HEK293 (cell line): ENCODE measurements around the gene LY86.

Experiments
- CTCF ChIA-PET: fragments of 350-600 bp; formaldehyde crosslinking; extraction: SDS; loops from one replicate; lab custom pipeline; 2021; ENCODE audit warnings: antibody characterized with exemption; lab: Yijun Ruan, JAX
- POLR2A ChIA-PET: fragments of 300-600 bp; formaldehyde crosslinking; extraction: SDS; loops from one replicate; lab custom pipeline; 2020; ENCODE audit warnings: antibody characterized with exemption, inconsistent platforms; lab: Yijun Ruan, JAX
- H3K27ac ChIP-seq: fragments of 200-500 bp; sonication (Bioruptor generic); 2 replicates; pipeline ENCODE4 v1.5.1; 2014; ENCODE audit warnings: low read depth, low read length, control low read depth, inconsistent platforms; ENCODE audit errors: extremely low read depth
- H3K36me3 ChIP-seq, 2 experiments: fragments of 200-500 bp in 1 of 2; sonication (Bioruptor generic) in 1 of 2; 1 replicate in 1 of 2; 2 replicates in 1 of 2; pipeline ENCODE4 v1.5.1; 2014 to 2017; ENCODE audit warnings: inconsistent platforms in 2 of 2, low read length in 2 of 2; ENCODE audit not compliant: control insufficient read depth in 2 of 2, insufficient read depth in 1 of 2
- H3K4me1 ChIP-seq: fragments of 200-500 bp; sonication (Bioruptor generic); 2 replicates; pipeline ENCODE4 v1.5.1; 2014; ENCODE audit warnings: mild to moderate bottlenecking, low read length, inconsistent platforms; ENCODE audit not compliant: control insufficient read depth, insufficient read depth
- H3K4me3 ChIP-seq: 2 replicates; pipeline ENCODE4 v1.5.1; 2011; ENCODE audit warnings: low read depth, mild to moderate bottlenecking, control low read depth, low read length, moderate library complexity
- H3K9me3 ChIP-seq: fragments of 200-500 bp; sonication (Bioruptor generic); 2 replicates; pipeline ENCODE4 v1.5.1; 2014; ENCODE audit warnings: low read depth, low read length, inconsistent platforms; ENCODE audit not compliant: control insufficient read depth, insufficient read depth
- ZBTB11 ChIP-seq: fragments of 450-650 bp; formaldehyde crosslinking; conservative IDR thresholded peaks from 2 replicates; pipeline ENCODE4 v1.5.1; 2016; ENCODE audit warnings: low read depth, missing biosample characterization, missing genetic modification characterization
- ZBTB21 ChIP-seq: fragments of 450-650 bp; formaldehyde crosslinking; IDR thresholded peaks from 2 replicates; pipeline ENCODE4 v1.5.1; 2017; ENCODE audit warnings: missing biosample characterization, missing genetic modification characterization
- ZBTB49 ChIP-seq: fragments of 450-650 bp; formaldehyde crosslinking; IDR thresholded peaks from 2 replicates; pipeline ENCODE4 v1.5.1; 2016; ENCODE audit warnings: missing biosample characterization, missing genetic modification characterization, low read depth
- ZNF121 ChIP-seq: fragments of 450-650 bp; formaldehyde crosslinking; IDR thresholded peaks from 2 replicates; pipeline ENCODE4 v1.5.1; 2016; ENCODE audit warnings: missing biosample characterization, missing genetic modification characterization
- ZNF133 ChIP-seq: fragments of 450-650 bp; formaldehyde crosslinking; IDR thresholded peaks from 2 replicates; pipeline ENCODE4 v1.5.1; 2016; ENCODE audit warnings: missing biosample characterization, missing genetic modification characterization
- ZNF184 ChIP-seq: fragments of 450-650 bp; IDR thresholded peaks from 2 replicates; pipeline ENCODE4 v1.5.1; 2018; ENCODE audit warnings: missing biosample characterization, mild to moderate bottlenecking, missing genetic modification characterization
- ZNF2 ChIP-seq: fragments of 450-650 bp; formaldehyde crosslinking; IDR thresholded peaks from 2 replicates; pipeline ENCODE4 v1.5.1; 2016; ENCODE audit warnings: missing biosample characterization, missing genetic modification characterization
- ZNF23 ChIP-seq: fragments of 450-650 bp; formaldehyde crosslinking; IDR thresholded peaks from 2 replicates; pipeline ENCODE4 v1.5.1; 2016; ENCODE audit warnings: missing biosample characterization, missing genetic modification characterization, borderline replicate concordance
- ZNF266 ChIP-seq: fragments of 450-650 bp; formaldehyde crosslinking; IDR thresholded peaks from 2 replicates; pipeline ENCODE4 v1.5.1; 2016; ENCODE audit warnings: missing biosample characterization, missing genetic modification characterization, low read depth
- ZNF274 ChIP-seq, 2 experiments: fragments of 200-500 bp in 1 of 2; fragments of 450-650 bp in 1 of 2; sonication (Bioruptor generic) in 1 of 2; formaldehyde crosslinking in 1 of 2; IDR thresholded peaks; 2 replicates each; pipeline versions ENCODE4 v1.5.1 to v1.6.1; 2014 to 2016; ENCODE audit warnings: borderline replicate concordance in 1 of 2, inconsistent platforms in 1 of 2, low read length in 1 of 2, missing biosample characterization in 1 of 2, missing genetic modification characterization in 1 of 2
- ZNF335 ChIP-seq: fragments of 450-650 bp; formaldehyde crosslinking; conservative IDR thresholded peaks from 2 replicates; pipeline ENCODE4 v1.5.1; 2016; ENCODE audit warnings: missing biosample characterization, missing genetic modification characterization
- ZNF394 ChIP-seq: fragments of 450-650 bp; formaldehyde crosslinking; IDR thresholded peaks from 2 replicates; pipeline ENCODE4 v1.5.1; 2016; ENCODE audit warnings: missing biosample characterization, missing genetic modification characterization, mild to moderate bottlenecking, moderate library complexity, borderline replicate concordance
- ZNF521 ChIP-seq: fragments of 450-650 bp; formaldehyde crosslinking; IDR thresholded peaks from 2 replicates; pipeline ENCODE4 v1.5.1; 2017; ENCODE audit warnings: missing biosample characterization, mild to moderate bottlenecking, missing genetic modification characterization
- ZNF544 ChIP-seq: fragments of 450-650 bp; formaldehyde crosslinking; IDR thresholded peaks from 2 replicates; pipeline ENCODE4 v1.5.0; 2017; ENCODE audit warnings: missing biosample characterization, missing genetic modification characterization
- ZNF664 ChIP-seq: fragments of 450-650 bp; formaldehyde crosslinking; IDR thresholded peaks from 2 replicates; pipeline ENCODE4 v1.5.1; 2016; ENCODE audit warnings: missing biosample characterization, missing genetic modification characterization
- ZNF704 ChIP-seq: fragments of 450-650 bp; formaldehyde crosslinking; IDR thresholded peaks from 2 replicates; pipeline ENCODE4 v1.5.1; 2016; ENCODE audit warnings: missing biosample characterization, missing genetic modification characterization
- TF ChIP-seq, protein P1 (sequence below): fragments of 450-650 bp; formaldehyde crosslinking; IDR thresholded peaks from 2 replicates; pipeline ENCODE4 v1.5.1; 2017; ENCODE audit warnings: missing biosample characterization, mild to moderate bottlenecking, missing genetic modification characterization, moderate library complexity
- TF ChIP-seq, protein P2 (sequence below): fragments of 450-650 bp; formaldehyde crosslinking; IDR thresholded peaks from 2 replicates; pipeline ENCODE4 v1.5.1; 2016; ENCODE audit warnings: missing biosample characterization, missing genetic modification characterization
- TF ChIP-seq, protein P3 (sequence below): fragments of 450-650 bp; formaldehyde crosslinking; IDR thresholded peaks from 2 replicates; pipeline ENCODE4 v1.5.1; 2017; ENCODE audit warnings: missing biosample characterization, missing genetic modification characterization

The LY86 gene

DNA sequence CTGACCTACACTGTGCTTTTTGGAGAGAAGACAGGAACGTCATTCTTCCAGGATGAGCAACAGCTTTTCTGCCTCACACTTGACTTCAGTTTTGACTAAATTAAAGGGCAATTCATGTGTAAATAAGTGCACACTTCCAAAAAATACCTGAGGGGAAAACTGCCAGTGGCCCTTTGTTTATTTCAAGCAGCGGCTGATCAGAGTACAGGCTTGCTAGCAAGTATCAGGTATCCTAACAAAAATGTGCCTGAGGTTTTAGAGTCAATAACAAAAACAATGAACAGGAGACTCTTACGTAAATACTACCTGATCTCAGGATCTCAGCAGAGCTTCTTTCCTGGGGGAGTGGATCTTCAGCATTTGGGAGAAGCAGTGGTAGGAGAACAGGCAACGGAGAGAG, 12.4 kb downstream of the LY86 start (continued):
- TF ChIP-seq ZNF274 (IDR thresholded peaks at IDR 0.05; ENCODE audit: low read length) = no peak
- TF ChIP-seq ZNF274 (tag by site-specific recombination; IDR thresholded peaks at IDR 0.05; ENCODE audit: borderline replicate concordance) = no peak
- TF ChIP-seq, protein P1, sequence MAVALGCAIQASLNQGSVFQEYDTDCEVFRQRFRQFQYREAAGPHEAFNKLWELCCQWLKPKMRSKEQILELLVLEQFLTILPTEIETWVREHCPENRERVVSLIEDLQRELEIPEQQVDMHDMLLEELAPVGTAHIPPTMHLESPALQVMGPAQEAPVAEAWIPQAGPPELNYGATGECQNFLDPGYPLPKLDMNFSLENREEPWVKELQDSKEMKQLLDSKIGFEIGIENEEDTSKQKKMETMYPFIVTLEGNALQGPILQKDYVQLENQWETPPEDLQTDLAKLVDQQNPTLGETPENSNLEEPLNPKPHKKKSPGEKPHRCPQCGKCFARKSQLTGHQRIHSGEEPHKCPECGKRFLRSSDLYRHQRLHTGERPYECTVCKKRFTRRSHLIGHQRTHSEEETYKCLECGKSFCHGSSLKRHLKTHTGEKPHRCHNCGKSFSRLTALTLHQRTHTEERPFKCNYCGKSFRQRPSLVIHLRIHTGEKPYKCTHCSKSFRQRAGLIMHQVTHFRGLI (tag by site-specific recombination) = no peak
- TF ChIP-seq, protein P2, sequence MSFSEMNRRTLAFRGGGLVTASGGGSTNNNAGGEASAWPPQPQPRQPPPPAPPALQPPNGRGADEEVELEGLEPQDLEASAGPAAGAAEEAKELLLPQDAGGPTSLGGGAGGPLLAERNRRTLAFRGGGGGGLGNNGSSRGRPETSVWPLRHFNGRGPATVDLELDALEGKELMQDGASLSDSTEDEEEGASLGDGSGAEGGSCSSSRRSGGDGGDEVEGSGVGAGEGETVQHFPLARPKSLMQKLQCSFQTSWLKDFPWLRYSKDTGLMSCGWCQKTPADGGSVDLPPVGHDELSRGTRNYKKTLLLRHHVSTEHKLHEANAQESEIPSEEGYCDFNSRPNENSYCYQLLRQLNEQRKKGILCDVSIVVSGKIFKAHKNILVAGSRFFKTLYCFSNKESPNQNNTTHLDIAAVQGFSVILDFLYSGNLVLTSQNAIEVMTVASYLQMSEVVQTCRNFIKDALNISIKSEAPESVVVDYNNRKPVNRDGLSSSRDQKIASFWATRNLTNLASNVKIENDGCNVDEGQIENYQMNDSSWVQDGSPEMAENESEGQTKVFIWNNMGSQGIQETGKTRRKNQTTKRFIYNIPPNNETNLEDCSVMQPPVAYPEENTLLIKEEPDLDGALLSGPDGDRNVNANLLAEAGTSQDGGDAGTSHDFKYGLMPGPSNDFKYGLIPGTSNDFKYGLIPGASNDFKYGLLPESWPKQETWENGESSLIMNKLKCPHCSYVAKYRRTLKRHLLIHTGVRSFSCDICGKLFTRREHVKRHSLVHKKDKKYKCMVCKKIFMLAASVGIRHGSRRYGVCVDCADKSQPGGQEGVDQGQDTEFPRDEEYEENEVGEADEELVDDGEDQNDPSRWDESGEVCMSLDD (tag by site-specific recombination) = no peak
- no peak for TF ChIP-seq ZNF664 (tag by site-specific recombination)
- TF ChIP-seq ZBTB21 = no peak
- no peak for TF ChIP-seq ZNF521 (tag by site-specific recombination)
- no peak for TF ChIP-seq ZNF133 (tag by site-specific recombination)
- no peak for TF ChIP-seq ZNF704
- TF ChIP-seq ZNF121 (tag by site-specific recombination) = no peak
- no peak for TF ChIP-seq ZNF2 (tag by site-specific recombination)
- no peak for TF ChIP-seq ZBTB11 (tag by site-specific recombination)

DNA sequence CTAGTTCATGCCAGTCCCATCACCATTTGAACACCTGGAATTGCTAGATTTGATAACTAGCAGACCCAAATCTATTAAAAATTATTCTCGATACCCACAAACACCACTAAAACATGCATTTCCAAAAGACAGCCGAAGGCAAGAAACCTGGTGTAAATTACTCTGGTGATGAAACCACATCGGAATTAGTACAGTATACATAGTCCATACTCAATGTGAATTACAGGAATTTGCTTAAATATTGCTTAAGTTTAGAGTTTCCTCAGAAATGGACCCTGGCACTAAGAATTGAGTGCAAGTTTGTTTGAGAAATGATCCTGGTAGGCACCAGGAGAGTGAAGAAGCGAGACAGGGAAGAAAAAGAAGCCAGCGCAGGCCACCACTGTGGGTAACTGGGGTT, 13.7 kb downstream of the LY86 start:
- Histone ChIP-seq H3K4me3 (no peak overlapping the region), H3K4me1 (peaks cover 3% of the 10 kb centered on the region; the same call in 1 of the 2 replicates), H3K27ac (no peak overlapping the region), H3K9me3 (no peaks in the 10 kb centered on the region), H3K36me3 (no peaks in the 10 kb centered on the region)
- POLR2A ChIA-PET = no interaction called here
- TF ChIP-seq ZNF23 (tag by site-specific recombination) (no peak), ZBTB49 (tag by site-specific recombination) (no peak), ZNF335 (tag by site-specific recombination) (no peak), ZNF274 (IDR thresholded peaks at IDR 0.05; ENCODE audit: low read length) (no peak), ZNF274 (tag by site-specific recombination; IDR thresholded peaks at IDR 0.05; ENCODE audit: borderline replicate concordance) (no peak), ZNF544 (no peak), ZNF184 (tag by site-specific recombination) (no peak), ZNF266 (tag by site-specific recombination) (no peak), ZNF394 (tag by site-specific recombination) (no peak)
- TF ChIP-seq, protein P3, sequence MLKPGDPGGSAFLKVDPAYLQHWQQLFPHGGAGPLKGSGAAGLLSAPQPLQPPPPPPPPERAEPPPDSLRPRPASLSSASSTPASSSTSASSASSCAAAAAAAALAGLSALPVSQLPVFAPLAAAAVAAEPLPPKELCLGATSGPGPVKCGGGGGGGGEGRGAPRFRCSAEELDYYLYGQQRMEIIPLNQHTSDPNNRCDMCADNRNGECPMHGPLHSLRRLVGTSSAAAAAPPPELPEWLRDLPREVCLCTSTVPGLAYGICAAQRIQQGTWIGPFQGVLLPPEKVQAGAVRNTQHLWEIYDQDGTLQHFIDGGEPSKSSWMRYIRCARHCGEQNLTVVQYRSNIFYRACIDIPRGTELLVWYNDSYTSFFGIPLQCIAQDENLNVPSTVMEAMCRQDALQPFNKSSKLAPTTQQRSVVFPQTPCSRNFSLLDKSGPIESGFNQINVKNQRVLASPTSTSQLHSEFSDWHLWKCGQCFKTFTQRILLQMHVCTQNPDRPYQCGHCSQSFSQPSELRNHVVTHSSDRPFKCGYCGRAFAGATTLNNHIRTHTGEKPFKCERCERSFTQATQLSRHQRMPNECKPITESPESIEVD (tag by site-specific recombination) = no peak
- CTCF ChIA-PET = interaction anchor here (0.7 to 0.8 kb wide), 2 partner anchors 24 to 51 kb away, joined by 3 read pairs; no protein-coding TSS in a partner anchor
